Keratinocyte (primary cell): ENCODE results near the gene DGCR8. TPM values are rescaled to one million over a fixed set of nuclear protein-coding genes. Genes with fewer than 3 reads are reported as not detected.

ENCODE experiments used
- DNase-seq: peaks from one replicate; pipeline ENCODE4 v3.0.0-alpha.2; 2011; ENCODE audit warnings: low read depth, missing footprints, low spot score
- FAIRE-seq: peaks from 2 replicates; lab custom pipeline; 2011; peaks lifted over from hg19 to GRCh38; lab: Jason Lieb, UNC
- H2AFZ ChIP-seq: 2 replicates; pipeline ENCODE4 v1.6.0; 2012; ENCODE audit warnings: low read length, control low read depth, inconsistent platforms; ENCODE audit not compliant: control insufficient read depth
- H3K27ac ChIP-seq: 2 replicates; pipeline ENCODE4 v1.5.1; 2011; ENCODE audit warnings: low read length; ENCODE audit not compliant: control insufficient read depth, insufficient read depth
- H3K27me3 ChIP-seq: 3 replicates; pipeline ENCODE4 v1.6.0; 2011; ENCODE audit warnings: low read length; ENCODE audit not compliant: control insufficient read depth, insufficient read depth; ENCODE audit errors: extremely low read depth
- H3K36me3 ChIP-seq, 2 experiments: 2 replicates in 1 of 2; 3 replicates in 1 of 2; pipeline ENCODE4 v1.5.1; 2011; ENCODE audit warnings: low read length in 2 of 2, mild to moderate bottlenecking in 1 of 2; ENCODE audit not compliant: control insufficient read depth in 2 of 2, insufficient read depth in 2 of 2; ENCODE audit errors: extremely low read depth in 1 of 2
- H3K4me1 ChIP-seq: 3 replicates; pipeline ENCODE4 v1.5.1; 2011; ENCODE audit warnings: low read length; ENCODE audit not compliant: control insufficient read depth, insufficient read depth; ENCODE audit errors: extremely low read depth
- H3K4me2 ChIP-seq: 3 replicates; pipeline ENCODE4 v1.6.0; 2011; ENCODE audit warnings: low read depth, low read length; ENCODE audit not compliant: control insufficient read depth, insufficient read depth; ENCODE audit errors: extremely low read depth
- H3K4me3 ChIP-seq, 3 experiments: fragments of 200-600 bp in 1 of 3; sonication (generic) in 1 of 3; 2 replicates in 2 of 3; 3 replicates in 1 of 3; pipeline ENCODE4 v1.5.1; 2011 to 2016; ENCODE audit warnings: low read length in 3 of 3, mild to moderate bottlenecking in 3 of 3, control low read depth in 2 of 3, inconsistent platforms in 1 of 3, low read depth in 1 of 3, mixed read lengths in 1 of 3, mixed run types in 1 of 3, moderate library complexity in 1 of 3; ENCODE audit not compliant: control insufficient read depth in 2 of 3, insufficient read depth in 2 of 3; ENCODE audit errors: extremely low read depth in 1 of 3
- H3K79me2 ChIP-seq: 2 replicates; pipeline ENCODE4 v1.6.0; 2012; ENCODE audit warnings: low read length; ENCODE audit not compliant: control insufficient read depth, insufficient read depth
- H3K9ac ChIP-seq: 3 replicates; pipeline ENCODE4 v1.6.0; 2011; ENCODE audit warnings: low read length; ENCODE audit not compliant: control insufficient read depth, insufficient read depth; ENCODE audit errors: extremely low read depth
- H3K9me1 ChIP-seq: 3 replicates; pipeline ENCODE4 v1.6.0; 2011; ENCODE audit warnings: low read length; ENCODE audit not compliant: control insufficient read depth, insufficient read depth; ENCODE audit errors: extremely low read depth
- H3K9me3 ChIP-seq: 2 replicates; pipeline ENCODE4 v1.5.1; 2012; ENCODE audit warnings: low read depth, low read length; ENCODE audit not compliant: control insufficient read depth
- H4K20me1 ChIP-seq: 3 replicates; pipeline ENCODE4 v1.6.0; 2011; ENCODE audit warnings: low read length; ENCODE audit not compliant: control insufficient read depth, insufficient read depth; ENCODE audit errors: extremely low read depth
- CTCF ChIP-seq, 3 experiments: IDR thresholded peaks in 1 of 3; conservative IDR thresholded peaks in 1 of 3; optimal IDR thresholded peaks in 1 of 3; 2 replicates in 2 of 3; 3 replicates in 1 of 3; pipeline versions ENCODE3 to v1.5.1; 2011; ENCODE audit warnings: low read length in 3 of 3, mild to moderate bottlenecking in 3 of 3, moderate library complexity in 2 of 3, control low read depth in 1 of 3, inconsistent platforms in 1 of 3; ENCODE audit not compliant: insufficient read depth in 2 of 3; ENCODE audit errors: extremely low read depth in 1 of 3
- EZH2 ChIP-seq: IDR thresholded peaks from one replicate; pipeline ENCODE4 v1.6.1; 2012; ENCODE audit warnings: inconsistent platforms, mild to moderate bottlenecking, low read length, moderate library complexity
- dilution Hi-C: fragments of 300-500 bp; cut with MboI; formaldehyde crosslinking; loops from one replicate; pipeline ENCODE4 v1.7.0; 2020; ENCODE audit warnings: low sequenced_read_pairs; ENCODE audit not compliant: extremely low pct_ligation_motif_present
- polyA plus RNA-seq, 5 experiments: library from polyadenylated mRNA; depleted of rRNA in 3 of 5; stranded (reverse) in 3 of 5; stranded (forward) in 1 of 5; unstranded in 1 of 5; fragments of >200 nt; gene quantifications; 1 replicate in 1 of 5; 2 replicates in 3 of 5; 3 replicates in 1 of 5; pipeline versions ENCODE4 v1.2.1 to v1.2.3, GENCODE V29; 2011 to 2012; ENCODE audit warnings: missing spikeins in 2 of 5, low read depth in 1 of 5, low replicate concordance in 1 of 5

Gene DGCR8
- polyA plus RNA-seq, 1 donor (not counting 4 experiments of a cell fraction or from before 2014, with no cell fraction given) = 17.2 TPM

- dilution Hi-C loops = no loop called here
- TF ChIP-seq EZH2 (no peak), CTCF (optimal IDR thresholded peaks at IDR 0.05 in 1 of 3, IDR thresholded peaks at IDR 0.05 in 1 of 3, conservative IDR thresholded peaks at IDR 0.05 in 1 of 3; ENCODE audit: extremely low read depth in 1 of 3, insufficient read depth in 2 of 3, low read length in 3 of 3) (no peak)
- Histone ChIP-seq H4K20me1 (peaks cover 3% of the 10 kb centered on the region), H3K4me1 (peaks cover 13% of the 10 kb centered on the region), H3K9me1 (no peaks in the 10 kb centered on the region), H3K4me3 (no peak overlapping the region), H3K9ac (no peak overlapping the region), H3K4me2 (no peak overlapping the region), H2AFZ (no peak overlapping the region), H3K27ac (no peak overlapping the region), H3K27me3 (no peaks in the 10 kb centered on the region), H3K79me2 (peaks cover 4% of the 10 kb centered on the region), H3K36me3 (peaks cover 13 to 17% of the 10 kb centered on the region in 2 experiments), H3K9me3 (no peaks in the 10 kb centered on the region)
- DNase-seq (no peak), FAIRE-seq (no peak)
Measured at GRCh38 chr22:20036084-20036482, 44.0 kb upstream of the DGCR8 start.

- Histone ChIP-seq H4K20me1 (peaks cover 3% of the 10 kb centered on the region), H3K4me3 (no peak overlapping the region), H3K4me2 (no peak overlapping the region), H3K27me3 (no peaks in the 10 kb centered on the region), H2AFZ (no peak overlapping the region), H3K9ac (no peak overlapping the region), H3K4me1 (peaks cover 9% of the 10 kb centered on the region), H3K9me3 (no peaks in the 10 kb centered on the region), H3K27ac (no peak overlapping the region), H3K9me1 (no peaks in the 10 kb centered on the region), H3K79me2 (peaks cover 2% of the 10 kb centered on the region), H3K36me3 (peaks cover 13 to 18% of the 10 kb centered on the region in 2 experiments)
- TF ChIP-seq EZH2 (no peak), CTCF (optimal IDR thresholded peaks at IDR 0.05 in 1 of 3, IDR thresholded peaks at IDR 0.05 in 1 of 3, conservative IDR thresholded peaks at IDR 0.05 in 1 of 3; ENCODE audit: extremely low read depth in 1 of 3, insufficient read depth in 2 of 3, low read length in 3 of 3) (no peak)
- FAIRE-seq (no peak), DNase-seq (no peak)
- dilution Hi-C loops = no loop called here
Measured at GRCh38 chr22:20036535-20037392, 43.3 kb upstream of the DGCR8 start.
